H9 (cell line): ENCODE results near the gene PKDCC. TPM values are rescaled to one million over a fixed set of nuclear protein-coding genes. Genes with fewer than 3 reads are reported as not detected.

Source experiments
- DNase-seq: peaks from one replicate; pipeline ENCODE4 v3.0.0-alpha.2; 2017
- H2AFZ ChIP-seq: one replicate; pipeline ENCODE4 v1.6.1; 2013; ENCODE audit warnings: mild to moderate bottlenecking, low read length, control low read depth, moderate library complexity
- H2AK5ac ChIP-seq: 2 replicates; pipeline ENCODE4 v1.6.1; 2013; ENCODE audit warnings: low read length, control low read depth, mixed read lengths; ENCODE audit not compliant: insufficient read length
- H2BK120ac ChIP-seq: one replicate; pipeline ENCODE4 v1.6.1; 2013; ENCODE audit warnings: low read depth, mild to moderate bottlenecking, low read length, control low read depth, inconsistent platforms; ENCODE audit not compliant: poor library complexity, severe bottlenecking
- H2BK12ac ChIP-seq: 2 replicates; pipeline ENCODE4 v1.6.1; 2013; ENCODE audit warnings: low read length, control low read depth, mixed read lengths, low read depth; ENCODE audit not compliant: insufficient read length
- H2BK15ac ChIP-seq: 2 replicates; pipeline ENCODE4 v1.6.1; 2013; ENCODE audit warnings: low read depth, low read length, control low read depth
- H2BK20ac ChIP-seq: one replicate; pipeline ENCODE4 v1.6.1; 2013; ENCODE audit warnings: low read depth, mild to moderate bottlenecking, low read length, control low read depth, inconsistent platforms; ENCODE audit not compliant: poor library complexity, severe bottlenecking
- H2BK5ac ChIP-seq: 2 replicates; pipeline ENCODE4 v1.6.1; 2013; ENCODE audit warnings: low read length, control low read depth, mixed read lengths; ENCODE audit not compliant: insufficient read length
- H3K14ac ChIP-seq: 2 replicates; pipeline ENCODE4 v1.6.1; 2013; ENCODE audit warnings: low read length, control low read depth; ENCODE audit not compliant: insufficient read depth
- H3K18ac ChIP-seq: 2 replicates; pipeline ENCODE4 v1.6.1; 2013; ENCODE audit warnings: low read depth, mild to moderate bottlenecking, mixed read lengths, low read length, control low read depth; ENCODE audit not compliant: insufficient read length
- H3K23ac ChIP-seq: 2 replicates; pipeline ENCODE4 v1.6.1; 2013; ENCODE audit warnings: low read length, control low read depth, mixed read lengths, low read depth; ENCODE audit not compliant: insufficient read length
- H3K23me2 ChIP-seq: 2 replicates; pipeline ENCODE4 v1.6.1; 2013; ENCODE audit warnings: low read depth, mild to moderate bottlenecking, mixed read lengths, low read length, control low read depth; ENCODE audit not compliant: insufficient read length, poor library complexity, severe bottlenecking
- H3K27ac ChIP-seq: 2 replicates; pipeline ENCODE4 v1.5.1; 2013; ENCODE audit warnings: low read length, control low read depth, mixed read lengths, low read depth; ENCODE audit not compliant: insufficient read length
- H3K27me3 ChIP-seq: 2 replicates; pipeline ENCODE4 v1.6.1; 2013; ENCODE audit warnings: low read length, control low read depth, inconsistent platforms; ENCODE audit not compliant: insufficient read depth
- H3K4ac ChIP-seq: 2 replicates; pipeline ENCODE4 v1.6.1; 2013; ENCODE audit warnings: low read depth, mild to moderate bottlenecking, control low read depth, inconsistent platforms, low read length, moderate library complexity
- H3K4me1 ChIP-seq: 2 replicates; pipeline ENCODE4 v1.6.1; 2013; ENCODE audit warnings: low read length, control low read depth, inconsistent platforms; ENCODE audit not compliant: insufficient read depth
- H3K4me2 ChIP-seq: 2 replicates; pipeline ENCODE4 v1.6.1; 2013; ENCODE audit warnings: low read length, control low read depth, mixed read lengths; ENCODE audit not compliant: insufficient read length, insufficient read depth
- H3K56ac ChIP-seq: 2 replicates; pipeline ENCODE4 v1.6.1; 2013; ENCODE audit warnings: low read depth, mild to moderate bottlenecking, mixed read lengths, low read length, control low read depth; ENCODE audit not compliant: insufficient read length
- H3K79me1 ChIP-seq: 2 replicates; pipeline ENCODE4 v1.6.1; 2013; ENCODE audit warnings: low read depth, mild to moderate bottlenecking, moderate library complexity, low read length, control low read depth, inconsistent platforms; ENCODE audit not compliant: insufficient read depth, poor library complexity, severe bottlenecking
- H3K79me2 ChIP-seq: 2 replicates; pipeline ENCODE4 v1.6.1; 2013; ENCODE audit warnings: low read length, control low read depth, inconsistent platforms; ENCODE audit not compliant: insufficient read depth
- H3K9ac ChIP-seq: 2 replicates; pipeline ENCODE4 v1.6.1; 2013; ENCODE audit warnings: low read length, control low read depth, mixed read lengths; ENCODE audit not compliant: insufficient read length; ENCODE audit errors: extremely low read depth
- H3K9me3 ChIP-seq: one replicate; pipeline ENCODE4 v1.6.1; 2013; ENCODE audit warnings: low read depth, low read length, inconsistent platforms; ENCODE audit not compliant: control insufficient read depth
- H3T11ph ChIP-seq: one replicate; pipeline ENCODE4 v1.6.1; 2013; ENCODE audit warnings: mild to moderate bottlenecking, low read length, control low read depth, inconsistent platforms
- H4K20me1 ChIP-seq: one replicate; pipeline ENCODE4 v1.6.1; 2013; ENCODE audit not compliant: control insufficient read depth, insufficient read length, insufficient read depth
- H4K5ac ChIP-seq: 2 replicates; pipeline ENCODE4 v1.6.1; 2013; ENCODE audit warnings: low read depth, mild to moderate bottlenecking, mixed read lengths, low read length, control low read depth; ENCODE audit not compliant: insufficient read length
- H4K8ac ChIP-seq: replicated peaks from 2 replicates; pipeline ENCODE4 v1.6.1; 2013; ENCODE audit warnings: low read length, control low read depth, mixed read lengths, low read depth; ENCODE audit not compliant: insufficient read length
- H4K91ac ChIP-seq: 2 replicates; pipeline ENCODE4 v1.6.1; 2013; ENCODE audit warnings: low read depth, mild to moderate bottlenecking, moderate library complexity, mixed read lengths, low read length, control low read depth; ENCODE audit not compliant: insufficient read length
- H3K27ac Mint-ChIP-seq, 3 experiments: 2 replicates in 2 of 3; 3 replicates in 1 of 3; pipeline ENCODE4 v1.8.0; 2020 to 2021; ENCODE audit warnings: mixed read lengths in 3 of 3, mild to moderate bottlenecking in 1 of 3, moderate library complexity in 1 of 3
- H3K27me3 Mint-ChIP-seq: 2 replicates; pipeline ENCODE4 v1.8.0; 2021; ENCODE audit warnings: low read depth, mild to moderate bottlenecking, moderate library complexity, mixed read lengths
- H3K36me3 Mint-ChIP-seq, 3 experiments: 2 replicates in 2 of 3; 3 replicates in 1 of 3; pipeline ENCODE4 v1.8.0; 2020 to 2021; ENCODE audit warnings: low read depth in 3 of 3, mixed read lengths in 3 of 3; ENCODE audit not compliant: insufficient read depth in 1 of 3
- H3K4me1 Mint-ChIP-seq, 2 experiments: 2 replicates each; pipeline ENCODE4 v1.8.0; 2020; ENCODE audit warnings: mixed read lengths in 2 of 2
- H3K4me3 Mint-ChIP-seq, 2 experiments: 2 replicates in 1 of 2; 3 replicates in 1 of 2; pipeline ENCODE4 v1.8.0; 2020 to 2021; ENCODE audit warnings: mild to moderate bottlenecking in 2 of 2, mixed read lengths in 2 of 2, moderate library complexity in 1 of 2
- H3K9me3 Mint-ChIP-seq, 2 experiments: 2 replicates in 1 of 2; 3 replicates in 1 of 2; pipeline ENCODE4 v1.8.0; 2020; ENCODE audit warnings: mild to moderate bottlenecking in 2 of 2, mixed read lengths in 2 of 2, moderate library complexity in 1 of 2
- CTCF ChIP-seq: fragments of 200-600 bp; sonication (generic); conservative IDR thresholded peaks from 3 replicates; pipeline ENCODE4 v1.8.0; 2021; ENCODE audit warnings: antibody characterized with exemption, mild to moderate bottlenecking
- WGBS: extraction: QIAGEN DNeasy Blood & Tissue Kit; methylation state at CpG from one replicate; pipeline ENCODE4 v1.1.7; 2013; ENCODE audit warnings: missing lambda C conversion rate, low lambda C conversion rate, mixed read lengths; ENCODE audit not compliant: insufficient read length; ENCODE audit errors: extremely low coverage; 5-methylcytosine and 5-hydroxymethylcytosine counted together
- total RNA-seq: library from RNA; stranded (reverse); gene quantifications from 2 replicates; pipeline ENCODE4 v1.2.1, GENCODE V29; 2021

The PKDCC gene
- total RNA-seq, 1 experiment from 2014 or later: 134 TPM

- no CpG with 5 or more reads among the region's 33 CpGs for WGBS
- H3K23me2 ChIP-seq: peaks cover 9% of the 10 kb centered on the region
These were observed 54.3 kb downstream of the PKDCC start for GRCh38 chr2:42102024-42102590.

More at GRCh38 chr2:42102024-42102590, 54.3 kb downstream of the PKDCC start:
- Histone ChIP-seq H3K23ac (no peak overlapping the region), H3K4ac (no peak overlapping the region; the same call in 1 of the 2 replicates), H3K14ac (peak overlapping the region; percentile 70; the same call in 1 of the 2 replicates), H3K18ac (peak overlapping the region; percentile 81), H3K27ac (peak overlapping the region; percentile 36), H3K9me3 (no peaks in the 10 kb centered on the region), H3K79me1 (no peaks in the 10 kb centered on the region), H2AFZ (no peak overlapping the region), H2BK12ac (no peak overlapping the region), H2BK120ac (no peak overlapping the region), H3K79me2 (no peaks in the 10 kb centered on the region), H4K8ac (peak overlapping the region; percentile 29), H3K56ac (no peak overlapping the region), H2BK15ac (no peak overlapping the region), H3K27me3 (no peaks in the 10 kb centered on the region; the same call in 1 of the 2 replicates), H3T11ph (no peak overlapping the region), H3K4me1 (peaks cover 6% of the 10 kb centered on the region; the same call in 1 of the 2 replicates), H2BK5ac (no peak overlapping the region), H2AK5ac (no peak overlapping the region), H2BK20ac (no peak overlapping the region), H4K20me1 (no peaks in the 10 kb centered on the region), H4K5ac (peak overlapping the region; percentile 55), H3K9ac (peak overlapping the region; percentile 17), H3K4me2 (peak overlapping the region; percentile 56), H4K91ac (no peak overlapping the region)
- H3K9me3 Mint-ChIP-seq: peaks cover 9 to 12% of the 10 kb centered on the region in 2 experiments
- H3K27me3 Mint-ChIP-seq: peaks cover 21% of the 10 kb centered on the region
- no peak for TF ChIP-seq CTCF
- H3K4me3 Mint-ChIP-seq: peak overlapping the region; percentile 60 to 63; a peak in 4 of 5 replicates
- H3K4me1 Mint-ChIP-seq: peaks cover 24 to 25% of the 10 kb centered on the region in 2 experiments
- H3K27ac Mint-ChIP-seq: peak overlapping the region; percentile 66 to 90 (median 82); a peak in 6 of 7 replicates
- no peak for DNase-seq
- peaks cover 3 to 7% (median 6%) of the 10 kb centered on the region in 3 experiments; a peak in 5 of 7 replicates for H3K36me3 Mint-ChIP-seq
